C4-2B (cell line): Measurements from ENCODE around the gene BTBD9.

ENCODE experiments used
- H3K27ac ChIP-seq: fragments of 450-650 bp; 2 replicates; pipeline ENCODE4 v1.5.1; 2017
- CTCF ChIP-seq: fragments of 450-650 bp; conservative IDR thresholded peaks from 2 replicates; pipeline ENCODE4 v1.5.1; 2017; ENCODE audit warnings: mild to moderate bottlenecking
- ZFX ChIP-seq: fragments of 450-650 bp; IDR thresholded peaks from 2 replicates; pipeline ENCODE4 v1.6.1; 2017

BTBD9 gene

GRCh38 chr6:38671885-38672467 lies 32.2 kb upstream of the BTBD9 start:
- no peak overlapping the region for H3K27ac ChIP-seq
- peak; percentile 89 for TF ChIP-seq CTCF
- no peak for TF ChIP-seq ZFX

- no peak overlapping the region for H3K27ac ChIP-seq
- TF ChIP-seq CTCF: no peak
- no peak for TF ChIP-seq ZFX
Measured at GRCh38 chr6:38658418-38659167, 18.9 kb upstream of the BTBD9 start.

- H3K27ac ChIP-seq: no peak overlapping the region
- TF ChIP-seq ZFX (no peak), CTCF (no peak)
Measured at GRCh38 chr6:38656896-38657295, 17.2 kb upstream of the BTBD9 start.

- H3K27ac ChIP-seq: no peak overlapping the region
- TF ChIP-seq ZFX: no peak
- TF ChIP-seq CTCF: no peak
Measured at GRCh38 chr6:38654263-38654662, 14.5 kb upstream of the BTBD9 start.

GRCh38 chr6:38651121-38651784 lies 11.5 kb upstream of the BTBD9 start:
- H3K27ac ChIP-seq: no peak overlapping the region
- TF ChIP-seq ZFX (no peak), CTCF (no peak)

GRCh38 chr6:38650207-38650752 lies 10.6 kb upstream of the BTBD9 start:
- no peak overlapping the region for H3K27ac ChIP-seq
- no peak for TF ChIP-seq ZFX
- no peak for TF ChIP-seq CTCF

- H3K27ac ChIP-seq: no peak overlapping the region
- no peak for TF ChIP-seq CTCF
- TF ChIP-seq ZFX: no peak
Measured at GRCh38 chr6:38649744-38650143, 10.0 kb upstream of the BTBD9 start.
